GM19397 (cell line): ENCODE data around the gene SMIM38.

ENCODE experiments used
- ATAC-seq: cut with Tn5 transposase; IDR thresholded peaks from one replicate; pipeline ENCODE4 v1.9.1; 2021; ENCODE audit warnings: mild to moderate bottlenecking, moderate library complexity; ENCODE audit not compliant: unreplicated experiment

Gene SMIM38

GRCh38 chr11:69174841-69175240 lies 19.1 kb downstream of the SMIM38 start:
- ATAC-seq, result no peak

GRCh38 chr11:69178819-69179482 lies 23.2 kb downstream of the SMIM38 start:
- no peak for ATAC-seq

GRCh38 chr11:69180226-69180625 lies 24.5 kb downstream of the SMIM38 start:
- ATAC-seq, result no peak

- ATAC-seq, result no peak
These were observed 25.0 kb downstream of the SMIM38 start for GRCh38 chr11:69180726-69181125.

- ATAC-seq, result no peak
These were observed 27.9 kb downstream of the SMIM38 start for GRCh38 chr11:69183613-69184012.

- no peak for ATAC-seq
These were observed 30.9 kb downstream of the SMIM38 start for GRCh38 chr11:69186316-69187260.

- no peak for ATAC-seq
These were observed 31.9 kb downstream of the SMIM38 start for GRCh38 chr11:69187540-69188065.

GRCh38 chr11:69189059-69189458 lies 33.3 kb downstream of the SMIM38 start:
- ATAC-seq, result no peak

- ATAC-seq, result no peak
These were observed 35.2 kb downstream of the SMIM38 start for GRCh38 chr11:69190796-69191536.

GRCh38 chr11:69192301-69192721 lies 36.6 kb downstream of the SMIM38 start:
- no peak for ATAC-seq

- ATAC-seq, result no peak
These were observed 37.4 kb downstream of the SMIM38 start for GRCh38 chr11:69193151-69193550.

- ATAC-seq, result no peak
These were observed 37.9 kb downstream of the SMIM38 start for GRCh38 chr11:69193629-69194028.

- no peak for ATAC-seq
These were observed 38.7 kb downstream of the SMIM38 start for GRCh38 chr11:69194396-69194795.

GRCh38 chr11:69194956-69195355 lies 39.2 kb downstream of the SMIM38 start:
- ATAC-seq, result no peak

GRCh38 chr11:69195824-69196782 lies 40.4 kb downstream of the SMIM38 start:
- ATAC-seq, result no peak

- ATAC-seq, result no peak
These were observed 41.0 kb downstream of the SMIM38 start for GRCh38 chr11:69196783-69197169.

- no peak for ATAC-seq
These were observed 43.3 kb downstream of the SMIM38 start for GRCh38 chr11:69198891-69199582.

- no peak for ATAC-seq
These were observed 44.0 kb downstream of the SMIM38 start for GRCh38 chr11:69199583-69200315.
